Neural progenitor cell (in vitro differentiated cells): ENCODE data around the gene MTG1.

Source experiments
- EZH2 ChIP-seq: fragments of 200-600 bp; sonication (generic); IDR thresholded peaks from 2 replicates; pipeline ENCODE4 v1.6.1; 2017; ENCODE audit warnings: antibody characterized with exemption, mild to moderate bottlenecking, moderate library complexity
- EZH2phosphoT487 ChIP-seq: fragments of 200-600 bp; sonication (generic); IDR thresholded peaks from 2 replicates; pipeline ENCODE4 v1.6.1; 2017; ENCODE audit warnings: antibody characterized with exemption
- TF ChIP-seq, protein P1 (sequence below): fragments of 200-600 bp; sonication (generic); IDR thresholded peaks from 2 replicates; pipeline ENCODE4 v1.5.1; 2017; ENCODE audit warnings: antibody characterized with exemption, mild to moderate bottlenecking

- TF ChIP-seq, protein P1, sequence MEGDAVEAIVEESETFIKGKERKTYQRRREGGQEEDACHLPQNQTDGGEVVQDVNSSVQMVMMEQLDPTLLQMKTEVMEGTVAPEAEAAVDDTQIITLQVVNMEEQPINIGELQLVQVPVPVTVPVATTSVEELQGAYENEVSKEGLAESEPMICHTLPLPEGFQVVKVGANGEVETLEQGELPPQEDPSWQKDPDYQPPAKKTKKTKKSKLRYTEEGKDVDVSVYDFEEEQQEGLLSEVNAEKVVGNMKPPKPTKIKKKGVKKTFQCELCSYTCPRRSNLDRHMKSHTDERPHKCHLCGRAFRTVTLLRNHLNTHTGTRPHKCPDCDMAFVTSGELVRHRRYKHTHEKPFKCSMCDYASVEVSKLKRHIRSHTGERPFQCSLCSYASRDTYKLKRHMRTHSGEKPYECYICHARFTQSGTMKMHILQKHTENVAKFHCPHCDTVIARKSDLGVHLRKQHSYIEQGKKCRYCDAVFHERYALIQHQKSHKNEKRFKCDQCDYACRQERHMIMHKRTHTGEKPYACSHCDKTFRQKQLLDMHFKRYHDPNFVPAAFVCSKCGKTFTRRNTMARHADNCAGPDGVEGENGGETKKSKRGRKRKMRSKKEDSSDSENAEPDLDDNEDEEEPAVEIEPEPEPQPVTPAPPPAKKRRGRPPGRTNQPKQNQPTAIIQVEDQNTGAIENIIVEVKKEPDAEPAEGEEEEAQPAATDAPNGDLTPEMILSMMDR = no peak
- no peak for TF ChIP-seq EZH2phosphoT487
- TF ChIP-seq EZH2 = no peak
Measured at GRCh38 chr10:133412381-133412711, 18.4 kb downstream of the MTG1 start.
